ENCODE results near the gene CYP3A7. TPM values are rescaled to one million over a fixed set of nuclear protein-coding genes. Genes with fewer than 3 reads are reported as not detected.

CYP3A7 gene
- total and polyA plus RNA-seq, 2 of the 13 experiments (the other 11 are each of a cell fraction or from before 2014, with no cell fraction given) = 5.8 to 6.4 TPM

- 0 out of 6 replicates have a peak within 1 kb of the TSS, but pooled peaks of 1 of the 3 experiments have one; percentile 17 for H3K4me3 ChIP-seq (replicated peaks in 1 of 3; ENCODE audit: insufficient read depth in 1 of 3, low read depth in 2 of 3, low read length in 3 of 3)
- H3K36me3 ChIP-seq (replicated peaks in 1 of 2; ENCODE audit: control insufficient read depth in 1 of 2, insufficient read depth in 2 of 2, low read length in 2 of 2) = no peaks in the 10 kb centered on the region
- CTCF ChIA-PET (ENCODE audit: low intra/inter-chr PET ratio, low total read pairs) = no interaction called here
- no peak within 1 kb of the TSS for H2AFZ ChIP-seq (ENCODE audit: low read length)
- intact Hi-C loops (cut with micrococcal nuclease; ENCODE audit: unreplicated experiment) (no loop called here), in situ Hi-C loops (cut with HindIII; ENCODE audit: extremely low pct_ligation_motif_present, low pct_unique_long_range_greater_than_20kb) (no loop called here)
- FAIRE-seq (no peak), ATAC-seq (no peak; the same call in 2 of the 3 replicates), DNase-seq (ENCODE audit: low spot score) (no peak)
- TSS peak; percentile 86 for BruUV-seq (replicated peaks)
- peak within 1 kb of the TSS; percentile 0 for H3K27ac ChIP-seq (ENCODE audit: extremely low read length, insufficient read depth, low read length)
- H3K27me3 ChIP-seq (ENCODE audit: control insufficient read depth in 1 of 2, insufficient read depth in 2 of 2, low read length in 2 of 2) = no peaks in the 10 kb centered on the region
- 0 out of 2 replicates have a peak within 1 kb of the TSS, but pooled peaks have one; percentile 3 for H3K9ac ChIP-seq (ENCODE audit: insufficient read depth, low read depth, low read length)
- no peaks in the 10 kb centered on the region for H4K20me1 ChIP-seq (ENCODE audit: insufficient read depth, low read length)
- 79% methylated on average over 10 of the region's 10 CpGs for WGBS (ENCODE audit: low lambda C conversion rate)
- POLR2A ChIA-PET = interaction anchor here (1.0 to 6.0 kb wide), 5 partner anchors 15 to 158 kb away, joined by 3 to 119 read pairs (median 3); partner anchors contain the start of genes CYP3A43 and ZSCAN25
- no peaks in the 10 kb centered on the region for H3K79me2 ChIP-seq (ENCODE audit: insufficient read depth, low read length)
- H3K9me3 ChIP-seq (ENCODE audit: low read length) = 0 out of 2 replicates have a peak, but pooled peaks cover 4% of the 10 kb centered on the region
- peaks cover 51% of the 10 kb centered on the region for H3K4me1 ChIP-seq (ENCODE audit: insufficient read depth, low read length)
- H3K4me2 ChIP-seq (ENCODE audit: low read depth, low read length) = peak within 1 kb of the TSS; percentile 37
- peak; percentile 17; the same call in 1 of the 2 replicates for TF ChIP-seq SPEN (CRISPR knock-in tag; IDR thresholded peaks at IDR 0.05; ENCODE audit: low read depth)
- no peak for TF ChIP-seq SYNCRIP (IDR thresholded peaks at IDR 0.05; ENCODE audit: insufficient read depth, low read depth, low read length)
- TF ChIP-seq ZNF205 (CRISPR knock-in tag; IDR thresholded peaks at IDR 0.05) = no peak
- no peak for TF ChIP-seq PITX1 (CRISPR knock-in tag; IDR thresholded peaks at IDR 0.05)
- TF ChIP-seq AKAP8 (CRISPR knock-in tag; IDR thresholded peaks at IDR 0.05) = no peak
- TF ChIP-seq KLF9 (CRISPR knock-in tag; IDR thresholded peaks at IDR 0.05; ENCODE audit: low read depth) = no peak
- TF ChIP-seq ZNF737 (CRISPR knock-in tag; IDR thresholded peaks at IDR 0.05; ENCODE audit: borderline replicate concordance) = no peak
- no peak for TF ChIP-seq ZBTB37 (CRISPR knock-in tag; IDR thresholded peaks at IDR 0.05)
- no peak for TF ChIP-seq ZNF790 (CRISPR knock-in tag; IDR thresholded peaks at IDR 0.05; ENCODE audit: borderline replicate concordance)
- no peak for TF ChIP-seq KDM5A (IDR thresholded peaks at IDR 0.05; ENCODE audit: borderline replicate concordance, low read length)
- no peak for TF ChIP-seq ZNF761 (CRISPR knock-in tag; conservative IDR thresholded peaks at IDR 0.05)
- TF ChIP-seq CHCHD3 (CRISPR knock-in tag; IDR thresholded peaks at IDR 0.05) = no peak
- no peak for TF ChIP-seq ZFP1 (CRISPR knock-in tag; IDR thresholded peaks at IDR 0.05)
- TF ChIP-seq RAD51 (IDR thresholded peaks at IDR 0.05; ENCODE audit: borderline replicate concordance) = no peak
- TF ChIP-seq NRL (CRISPR knock-in tag; IDR thresholded peaks at IDR 0.05; ENCODE audit: borderline replicate concordance) = no peak
- TF ChIP-seq TOE1 (CRISPR knock-in tag; IDR thresholded peaks at IDR 0.05) = no peak
- TF ChIP-seq ZNF629 (CRISPR knock-in tag; conservative IDR thresholded peaks at IDR 0.05) = no peak
- peak; percentile 60 for TF ChIP-seq ZNF143 (CRISPR knock-in tag; IDR thresholded peaks at IDR 0.05)
- TF ChIP-seq ZFP41 (CRISPR knock-in tag; IDR thresholded peaks at IDR 0.05; ENCODE audit: borderline replicate concordance) = no peak
- no peak for TF ChIP-seq ARID4A (CRISPR knock-in tag; IDR thresholded peaks at IDR 0.05; ENCODE audit: borderline replicate concordance)
Observed at GRCh38 chr7:99679400-99680191, 55.4 kb downstream of the CYP3A7 start, which contains the start of gene CYP3A5. TSS of gene CYP3A5 (minus strand) at chr7:99679996. CDS start at chr7:99679896, 100 bp downstream.
